ENCODE measurements around the gene RAD51B. TPM values are rescaled to one million over a fixed set of nuclear protein-coding genes. Genes with fewer than 3 reads are reported as not detected.

RAD51B gene
- total RNA-seq, 1 experiment from 2014 or later = 16.7 TPM

GRCh38 chr14:68608574-68608962, 789.0 kb downstream of the RAD51B start:
- H4K5ac ChIP-seq (ENCODE audit: insufficient read length, low read depth, low read length) = no peak overlapping the region
- no peak overlapping the region for H2BK120ac ChIP-seq (ENCODE audit: low read depth, low read length, poor library complexity, severe bottlenecking)
- no CpG with 5 or more reads among the region's 4 CpGs for WGBS (ENCODE audit: extremely low coverage, insufficient read length, low lambda C conversion rate)
- H2AK5ac ChIP-seq (ENCODE audit: insufficient read length, low read length) = no peak overlapping the region
- H3K23me2 ChIP-seq (ENCODE audit: insufficient read length, low read depth, low read length, poor library complexity, severe bottlenecking) = no peaks in the 10 kb centered on the region
- Mint-ChIP-seq H3K27me3 (ENCODE audit: low read depth) (no peaks in the 10 kb centered on the region; the same call in 1 of the 2 replicates), H3K36me3 (ENCODE audit: insufficient read depth in 1 of 3, low read depth in 3 of 3) (no peaks in the 10 kb centered on the region; a peak in 1 of 7 replicates), H3K4me3 (no peak overlapping the region), H3K9me3 (peaks cover 4% of the 10 kb centered on the region in 2 experiments; a peak in 3 of 5 replicates), H3K27ac (no peak overlapping the region; a peak in 1 of 7 replicates), H3K4me1 (peaks cover 22 to 23% of the 10 kb centered on the region in 2 experiments)
- H3K79me1 ChIP-seq (ENCODE audit: insufficient read depth, low read depth, low read length, poor library complexity, severe bottlenecking) = no peaks in the 10 kb centered on the region
- no peak overlapping the region for H2BK5ac ChIP-seq (ENCODE audit: insufficient read length, low read length)
- H4K8ac ChIP-seq (replicated peaks; ENCODE audit: insufficient read length, low read depth, low read length) = no peak overlapping the region
- no peak overlapping the region for H2BK12ac ChIP-seq (ENCODE audit: insufficient read length, low read depth, low read length)
- no peak overlapping the region for H3K56ac ChIP-seq (ENCODE audit: insufficient read length, low read depth, low read length)
- H3K27ac ChIP-seq (ENCODE audit: insufficient read length, low read depth, low read length) = no peak overlapping the region
- no peaks in the 10 kb centered on the region for H3K79me2 ChIP-seq (ENCODE audit: insufficient read depth, low read length)
- H3K9ac ChIP-seq (ENCODE audit: extremely low read depth, insufficient read length, low read length) = no peak overlapping the region
- H3K14ac ChIP-seq (ENCODE audit: insufficient read depth, low read length) = peak overlapping the region; percentile 31
- no peak overlapping the region for H2BK20ac ChIP-seq (ENCODE audit: low read depth, low read length, poor library complexity, severe bottlenecking)
- H3K18ac ChIP-seq (ENCODE audit: insufficient read length, low read depth, low read length) = no peak overlapping the region
- no peak overlapping the region for H3K4me2 ChIP-seq (ENCODE audit: insufficient read depth, insufficient read length, low read length)
- H3K23ac ChIP-seq (ENCODE audit: insufficient read length, low read depth, low read length) = no peak overlapping the region
- no peaks in the 10 kb centered on the region for H3K27me3 ChIP-seq (ENCODE audit: insufficient read depth, low read length)
- H4K20me1 ChIP-seq (ENCODE audit: control insufficient read depth, insufficient read depth, insufficient read length) = no peaks in the 10 kb centered on the region
- H4K91ac ChIP-seq (ENCODE audit: insufficient read length, low read depth, low read length) = no peak overlapping the region
- no peak overlapping the region for H2AFZ ChIP-seq (ENCODE audit: low read length)
- H3K9me3 ChIP-seq (ENCODE audit: control insufficient read depth, low read depth, low read length) = no peaks in the 10 kb centered on the region
- no peak for DNase-seq
- no peaks in the 10 kb centered on the region; the same call in 1 of the 2 replicates for H3K4me1 ChIP-seq (ENCODE audit: insufficient read depth, low read length)
- H3K4ac ChIP-seq (ENCODE audit: low read depth, low read length) = no peak overlapping the region
- TF ChIP-seq CTCF (conservative IDR thresholded peaks at IDR 0.05) = no peak
- H3T11ph ChIP-seq (ENCODE audit: low read length) = no peak overlapping the region
- H2BK15ac ChIP-seq (ENCODE audit: low read depth, low read length) = no peak overlapping the region
